H9 (cell line): ENCODE data around the gene APPL1. TPM values are rescaled to one million over a fixed set of nuclear protein-coding genes. Genes with fewer than 3 reads are reported as not detected.

Experiments used
- DNase-seq: peaks from one replicate; pipeline ENCODE4 v3.0.0-alpha.2; 2017
- H2AFZ ChIP-seq: one replicate; pipeline ENCODE4 v1.6.1; 2013; ENCODE audit warnings: mild to moderate bottlenecking, low read length, control low read depth, moderate library complexity
- H2AK5ac ChIP-seq: 2 replicates; pipeline ENCODE4 v1.6.1; 2013; ENCODE audit warnings: low read length, control low read depth, mixed read lengths; ENCODE audit not compliant: insufficient read length
- H2BK120ac ChIP-seq: one replicate; pipeline ENCODE4 v1.6.1; 2013; ENCODE audit warnings: low read depth, mild to moderate bottlenecking, low read length, control low read depth, inconsistent platforms; ENCODE audit not compliant: poor library complexity, severe bottlenecking
- H2BK12ac ChIP-seq: 2 replicates; pipeline ENCODE4 v1.6.1; 2013; ENCODE audit warnings: low read length, control low read depth, mixed read lengths, low read depth; ENCODE audit not compliant: insufficient read length
- H2BK15ac ChIP-seq: 2 replicates; pipeline ENCODE4 v1.6.1; 2013; ENCODE audit warnings: low read depth, low read length, control low read depth
- H2BK20ac ChIP-seq: one replicate; pipeline ENCODE4 v1.6.1; 2013; ENCODE audit warnings: low read depth, mild to moderate bottlenecking, low read length, control low read depth, inconsistent platforms; ENCODE audit not compliant: poor library complexity, severe bottlenecking
- H2BK5ac ChIP-seq: 2 replicates; pipeline ENCODE4 v1.6.1; 2013; ENCODE audit warnings: low read length, control low read depth, mixed read lengths; ENCODE audit not compliant: insufficient read length
- H3K14ac ChIP-seq: 2 replicates; pipeline ENCODE4 v1.6.1; 2013; ENCODE audit warnings: low read length, control low read depth; ENCODE audit not compliant: insufficient read depth
- H3K18ac ChIP-seq: 2 replicates; pipeline ENCODE4 v1.6.1; 2013; ENCODE audit warnings: low read depth, mild to moderate bottlenecking, mixed read lengths, low read length, control low read depth; ENCODE audit not compliant: insufficient read length
- H3K23ac ChIP-seq: 2 replicates; pipeline ENCODE4 v1.6.1; 2013; ENCODE audit warnings: low read length, control low read depth, mixed read lengths, low read depth; ENCODE audit not compliant: insufficient read length
- H3K23me2 ChIP-seq: 2 replicates; pipeline ENCODE4 v1.6.1; 2013; ENCODE audit warnings: low read depth, mild to moderate bottlenecking, mixed read lengths, low read length, control low read depth; ENCODE audit not compliant: insufficient read length, poor library complexity, severe bottlenecking
- H3K27ac ChIP-seq: 2 replicates; pipeline ENCODE4 v1.5.1; 2013; ENCODE audit warnings: low read length, control low read depth, mixed read lengths, low read depth; ENCODE audit not compliant: insufficient read length
- H3K27me3 ChIP-seq: 2 replicates; pipeline ENCODE4 v1.6.1; 2013; ENCODE audit warnings: low read length, control low read depth, inconsistent platforms; ENCODE audit not compliant: insufficient read depth
- H3K4ac ChIP-seq: 2 replicates; pipeline ENCODE4 v1.6.1; 2013; ENCODE audit warnings: low read depth, mild to moderate bottlenecking, control low read depth, inconsistent platforms, low read length, moderate library complexity
- H3K4me1 ChIP-seq: 2 replicates; pipeline ENCODE4 v1.6.1; 2013; ENCODE audit warnings: low read length, control low read depth, inconsistent platforms; ENCODE audit not compliant: insufficient read depth
- H3K4me2 ChIP-seq: 2 replicates; pipeline ENCODE4 v1.6.1; 2013; ENCODE audit warnings: low read length, control low read depth, mixed read lengths; ENCODE audit not compliant: insufficient read length, insufficient read depth
- H3K56ac ChIP-seq: 2 replicates; pipeline ENCODE4 v1.6.1; 2013; ENCODE audit warnings: low read depth, mild to moderate bottlenecking, mixed read lengths, low read length, control low read depth; ENCODE audit not compliant: insufficient read length
- H3K79me1 ChIP-seq: 2 replicates; pipeline ENCODE4 v1.6.1; 2013; ENCODE audit warnings: low read depth, mild to moderate bottlenecking, moderate library complexity, low read length, control low read depth, inconsistent platforms; ENCODE audit not compliant: insufficient read depth, poor library complexity, severe bottlenecking
- H3K79me2 ChIP-seq: 2 replicates; pipeline ENCODE4 v1.6.1; 2013; ENCODE audit warnings: low read length, control low read depth, inconsistent platforms; ENCODE audit not compliant: insufficient read depth
- H3K9ac ChIP-seq: 2 replicates; pipeline ENCODE4 v1.6.1; 2013; ENCODE audit warnings: low read length, control low read depth, mixed read lengths; ENCODE audit not compliant: insufficient read length; ENCODE audit errors: extremely low read depth
- H3K9me3 ChIP-seq: one replicate; pipeline ENCODE4 v1.6.1; 2013; ENCODE audit warnings: low read depth, low read length, inconsistent platforms; ENCODE audit not compliant: control insufficient read depth
- H3T11ph ChIP-seq: one replicate; pipeline ENCODE4 v1.6.1; 2013; ENCODE audit warnings: mild to moderate bottlenecking, low read length, control low read depth, inconsistent platforms
- H4K20me1 ChIP-seq: one replicate; pipeline ENCODE4 v1.6.1; 2013; ENCODE audit not compliant: control insufficient read depth, insufficient read length, insufficient read depth
- H4K5ac ChIP-seq: 2 replicates; pipeline ENCODE4 v1.6.1; 2013; ENCODE audit warnings: low read depth, mild to moderate bottlenecking, mixed read lengths, low read length, control low read depth; ENCODE audit not compliant: insufficient read length
- H4K8ac ChIP-seq: replicated peaks from 2 replicates; pipeline ENCODE4 v1.6.1; 2013; ENCODE audit warnings: low read length, control low read depth, mixed read lengths, low read depth; ENCODE audit not compliant: insufficient read length
- H4K91ac ChIP-seq: 2 replicates; pipeline ENCODE4 v1.6.1; 2013; ENCODE audit warnings: low read depth, mild to moderate bottlenecking, moderate library complexity, mixed read lengths, low read length, control low read depth; ENCODE audit not compliant: insufficient read length
- H3K27ac Mint-ChIP-seq, 3 experiments: 2 replicates in 2 of 3; 3 replicates in 1 of 3; pipeline ENCODE4 v1.8.0; 2020 to 2021; ENCODE audit warnings: mixed read lengths in 3 of 3, mild to moderate bottlenecking in 1 of 3, moderate library complexity in 1 of 3
- H3K27me3 Mint-ChIP-seq: 2 replicates; pipeline ENCODE4 v1.8.0; 2021; ENCODE audit warnings: low read depth, mild to moderate bottlenecking, moderate library complexity, mixed read lengths
- H3K36me3 Mint-ChIP-seq, 3 experiments: 2 replicates in 2 of 3; 3 replicates in 1 of 3; pipeline ENCODE4 v1.8.0; 2020 to 2021; ENCODE audit warnings: low read depth in 3 of 3, mixed read lengths in 3 of 3; ENCODE audit not compliant: insufficient read depth in 1 of 3
- H3K4me1 Mint-ChIP-seq, 2 experiments: 2 replicates each; pipeline ENCODE4 v1.8.0; 2020; ENCODE audit warnings: mixed read lengths in 2 of 2
- H3K4me3 Mint-ChIP-seq, 2 experiments: 2 replicates in 1 of 2; 3 replicates in 1 of 2; pipeline ENCODE4 v1.8.0; 2020 to 2021; ENCODE audit warnings: mild to moderate bottlenecking in 2 of 2, mixed read lengths in 2 of 2, moderate library complexity in 1 of 2
- H3K9me3 Mint-ChIP-seq, 2 experiments: 2 replicates in 1 of 2; 3 replicates in 1 of 2; pipeline ENCODE4 v1.8.0; 2020; ENCODE audit warnings: mild to moderate bottlenecking in 2 of 2, mixed read lengths in 2 of 2, moderate library complexity in 1 of 2
- CTCF ChIP-seq: fragments of 200-600 bp; sonication (generic); conservative IDR thresholded peaks from 3 replicates; pipeline ENCODE4 v1.8.0; 2021; ENCODE audit warnings: antibody characterized with exemption, mild to moderate bottlenecking
- WGBS: extraction: QIAGEN DNeasy Blood & Tissue Kit; methylation state at CpG from one replicate; pipeline ENCODE4 v1.1.7; 2013; ENCODE audit warnings: missing lambda C conversion rate, low lambda C conversion rate, mixed read lengths; ENCODE audit not compliant: insufficient read length; ENCODE audit errors: extremely low coverage; 5-methylcytosine and 5-hydroxymethylcytosine counted together
- total RNA-seq: library from RNA; stranded (reverse); gene quantifications from 2 replicates; pipeline ENCODE4 v1.2.1, GENCODE V29; 2021

Gene APPL1
- total RNA-seq, 1 experiment from 2014 or later = 34.4 TPM

DNA sequence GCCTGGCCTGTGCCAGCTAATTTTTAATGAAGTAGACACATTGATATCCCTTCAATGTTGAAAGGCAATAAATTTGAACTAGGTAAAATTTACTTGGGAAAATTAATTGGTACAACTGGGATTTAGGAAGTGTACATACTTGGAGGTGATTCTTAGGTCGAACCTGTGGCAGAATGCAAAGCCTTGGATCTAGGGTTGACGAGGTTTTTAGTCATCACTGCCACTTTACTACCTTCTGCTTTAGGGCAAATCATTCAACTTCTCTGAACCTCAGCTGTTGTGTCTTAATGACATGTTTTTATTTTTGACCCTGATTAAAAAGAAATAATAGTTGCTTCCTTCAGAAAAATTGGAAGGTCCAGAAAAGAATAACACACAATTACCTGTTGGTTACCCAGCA, 2.5 kb downstream of the APPL1 start:
- DNase-seq = no peak
- no peaks in the 10 kb centered on the region for H3K9me3 Mint-ChIP-seq
- Histone ChIP-seq H3K56ac (no peak overlapping the region), H3K4me1 (no peaks in the 10 kb centered on the region), H3T11ph (no peak overlapping the region), H4K20me1 (no peaks in the 10 kb centered on the region), H3K9ac (no peak overlapping the region), H2AFZ (no peak overlapping the region), H2BK15ac (no peak overlapping the region), H3K4ac (no peak overlapping the region), H2BK20ac (no peak overlapping the region), H3K23ac (no peak overlapping the region), H3K18ac (no peak overlapping the region), H3K79me1 (no peaks in the 10 kb centered on the region), H4K8ac (no peak overlapping the region), H2BK12ac (no peak overlapping the region), H4K5ac (no peak overlapping the region), H3K79me2 (peaks cover 2% of the 10 kb centered on the region; the same call in 1 of the 2 replicates), H2BK120ac (no peak overlapping the region), H3K9me3 (no peaks in the 10 kb centered on the region), H2BK5ac (no peak overlapping the region), H3K14ac (no peak overlapping the region), H3K27ac (no peak overlapping the region), H2AK5ac (no peak overlapping the region), H3K23me2 (peaks cover 9% of the 10 kb centered on the region), H3K27me3 (peaks cover 2% of the 10 kb centered on the region; the same call in 1 of the 2 replicates), H4K91ac (no peak overlapping the region), H3K4me2 (no peak overlapping the region)
- no peak for TF ChIP-seq CTCF
- H3K4me3 Mint-ChIP-seq = no peak overlapping the region
- no CpG with 5 or more reads among the region's 2 CpGs for WGBS
- no peak overlapping the region for H3K27ac Mint-ChIP-seq
- H3K27me3 Mint-ChIP-seq = peaks cover 6% of the 10 kb centered on the region
- no peaks in the 10 kb centered on the region; a peak in 2 of 7 replicates for H3K36me3 Mint-ChIP-seq
- peaks cover 18% of the 10 kb centered on the region in 2 experiments for H3K4me1 Mint-ChIP-seq
